Left colon (tissue), 2 donors: ENCODE data around the gene TOMM22. TPM values are rescaled to one million over a fixed set of nuclear protein-coding genes. Genes with fewer than 3 reads are reported as not detected.

Experiments used
- ATAC-seq: fragments of 200-7000 bp; cut with Tn5 transposase; one replicate; pipeline ENCODE4 v1.9.1; 2020; ENCODE audit warnings: mild to moderate bottlenecking, moderate library complexity
- DNase-seq, 2 donors: peaks; one replicate each; pipeline ENCODE4 v3.0.0-alpha.2; 2020
- intact Hi-C, 2 donors: fragments of 100-400 bp; cut with DNase I in 1 of 2; cut with micrococcal nuclease in 1 of 2; formaldehyde crosslinking; loops; one replicate each; pipeline versions ENCODE4 v1.11.2 to v1.14.0; 2022; cut with DNase I, micrococcal nuclease
- total RNA-seq, 2 donors: library from RNA; stranded (reverse); fragmentation: NEBNext Ultra II Directional; extraction: Animal tissue kit (Norgen Biotek cat#: 25700); gene quantifications; one replicate each; pipeline ENCODE4 v1.2.1, GENCODE V29; 2021
- donor health status: DM: no; HTN: no; CAD: no.
- donor health status: DM: yes; HTN: yes; CAD: no.

TOMM22 gene
- total RNA-seq, 2 donors from 2014 or later = 85.0 to 98.7 TPM

- DNase-seq (peak in 1 of 2 donors; percentile 20), ATAC-seq (no peak)
- intact Hi-C loops = no loop called here
Measured at GRCh38 chr22:38727530-38728451, 46.0 kb downstream of the TOMM22 start.

- ATAC-seq (no peak), DNase-seq (peak in 1 of 2 donors; percentile 15)
- intact Hi-C loops = no loop called here
Measured at GRCh38 chr22:38728871-38729796, 47.4 kb downstream of the TOMM22 start.

- DNase-seq (peak in 1 of 2 donors; percentile 5), ATAC-seq (no peak)
- intact Hi-C loops = no loop called here
Measured at GRCh38 chr22:38729946-38730345, 48.2 kb downstream of the TOMM22 start.

GRCh38 chr22:38730411-38730871 is 48.7 kb downstream of the TOMM22 start:
- peak in 1 of 2 donors; percentile 19 for DNase-seq
- no peak for ATAC-seq
- intact Hi-C loops = no loop called here

- intact Hi-C loops = no loop called here
- peak in 1 of 2 donors; percentile 17 for DNase-seq
- ATAC-seq = no peak
Measured at GRCh38 chr22:38731703-38732161, 50.0 kb downstream of the TOMM22 start.

GRCh38 chr22:38732251-38732815 is 50.6 kb downstream of the TOMM22 start:
- DNase-seq = peak in 1 of 2 donors; percentile 21
- no peak for ATAC-seq
- intact Hi-C loops = no loop called here

- intact Hi-C loops = no loop called here
- DNase-seq (peak; percentile 49 to 81), ATAC-seq (peak; percentile 77)
Measured at GRCh38 chr22:38733329-38733723, 51.6 kb downstream of the TOMM22 start.

- intact Hi-C loops = no loop called here
- ATAC-seq = peak; percentile 7
- DNase-seq = peak in 1 of 2 donors; percentile 72
Measured at GRCh38 chr22:38733724-38734381, 52.1 kb downstream of the TOMM22 start.

- intact Hi-C loops = no loop called here
- ATAC-seq (peak; percentile 3), DNase-seq (peak in 1 of 2 donors; percentile 24)
Measured at GRCh38 chr22:38734421-38735100, 52.8 kb downstream of the TOMM22 start.

Other genes with a start within 250 kb of the TOMM22 start
- gene KCNJ4, start 226.8 kb upstream of the TOMM22 start, total RNA-seq = not detected
- 10 to 100 TPM; 17.2 to 22.7 TPM for gene KDELR3, start 213.9 kb upstream of the TOMM22 start, total RNA-seq
- 100 to 1,000 TPM; 300 to 349 TPM for gene DDX17, start 175.6 kb upstream of the TOMM22 start, total RNA-seq
- 1 to 10 TPM in 1 of 2 donors, under 1 TPM in 1; 0.87 to 1.2 TPM for gene DMC1, start 111.8 kb upstream of the TOMM22 start, total RNA-seq
- gene FAM227A, start 25.6 kb upstream of the TOMM22 start, total RNA-seq = under 1 TPM; 0.50 to 0.82 TPM
- 10 to 100 TPM; 21.5 to 28.7 TPM for gene CBY1, start 25.3 kb upstream of the TOMM22 start, total RNA-seq
- gene JOSD1, start 19.0 kb downstream of the TOMM22 start, total RNA-seq = 100 to 1,000 TPM in 1 of 2 donors, 10 to 100 TPM in 1; 93.1 to 144 TPM
- 10 to 100 TPM; 66.6 to 72.6 TPM for gene GTPBP1, start 24.0 kb downstream of the TOMM22 start, total RNA-seq
- 100 to 1,000 TPM; 143 to 148 TPM for gene SUN2, start 74.0 kb downstream of the TOMM22 start, total RNA-seq
- gene DNAL4, start 112.2 kb downstream of the TOMM22 start, total RNA-seq = 10 to 100 TPM; 14.4 to 16.8 TPM
- gene NPTXR, start 162.1 kb downstream of the TOMM22 start, total RNA-seq = 1 to 10 TPM in 1 of 2 donors, under 1 TPM in 1; 0.46 to 2.5 TPM
- gene CBX6, start 190.3 kb downstream of the TOMM22 start, total RNA-seq = 10 to 100 TPM in 1 of 2 donors, 1 to 10 TPM in 1; 6.8 to 28.4 TPM